Endothelial cell of umbilical vein (primary cell): Measurements from ENCODE around the gene ZC3H18. TPM values are rescaled to one million over a fixed set of nuclear protein-coding genes. Genes with fewer than 3 reads are reported as not detected.

Experiments
- BruUV-seq: library from RNA; stranded (reverse); fragments of 400-500 nt; replicated peaks from 2 replicates; lab custom pipeline; 2021; lab: Mats Ljungman, UMichigan
- CTCF ChIA-PET: fragments of 300-600, 350-600 bp; sonication (Branson Sonifier 250); formaldehyde crosslinking; loops from one replicate; lab custom pipeline; 2021; ENCODE audit warnings: antibody characterized with exemption, inconsistent platforms; lab: Charles Lee
- POLR2A ChIA-PET: fragments of 300-600, 350-600 bp; sonication (Branson Sonifier 250); formaldehyde crosslinking; loops from one replicate; lab custom pipeline; 2021; ENCODE audit warnings: antibody characterized with exemption, inconsistent platforms; lab: Charles Lee
- DNase-seq: peaks from one replicate; pipeline ENCODE4 v3.0.0-alpha.2; 2011; ENCODE audit warnings: low read depth, low spot score
- FAIRE-seq: peaks from 2 replicates; lab custom pipeline; 2011; peaks lifted over from hg19 to GRCh38; lab: Jason Lieb, UNC
- H2AFZ ChIP-seq: 2 replicates; pipeline ENCODE4 v1.6.0; 2012; ENCODE audit warnings: low read depth, low read length, control low read depth, inconsistent platforms
- H3K27ac ChIP-seq: 2 replicates; pipeline ENCODE4 v1.5.1; 2011; ENCODE audit warnings: low read depth, mild to moderate bottlenecking, control low read depth, low read length, moderate library complexity; ENCODE audit not compliant: insufficient read depth
- H3K27me3 ChIP-seq, 2 experiments: 2 replicates each; pipeline versions ENCODE4 v1.6.0 to v1.6.1; 2011; ENCODE audit warnings: low read length in 2 of 2, mixed read lengths in 1 of 2; ENCODE audit not compliant: control insufficient read depth in 2 of 2, insufficient read depth in 2 of 2
- H3K36me3 ChIP-seq, 2 experiments: 2 replicates in 1 of 2; 3 replicates in 1 of 2; pipeline ENCODE4 v1.5.1; 2011; ENCODE audit warnings: low read length in 2 of 2, mild to moderate bottlenecking in 1 of 2, moderate library complexity in 1 of 2; ENCODE audit not compliant: control insufficient read depth in 2 of 2, insufficient read depth in 2 of 2; ENCODE audit errors: extremely low read depth in 1 of 2
- H3K4me1 ChIP-seq: 3 replicates; pipeline ENCODE4 v1.5.1; 2011; ENCODE audit warnings: mild to moderate bottlenecking, low read length; ENCODE audit not compliant: control insufficient read depth, insufficient read depth; ENCODE audit errors: extremely low read depth
- H3K4me2 ChIP-seq: 2 replicates; pipeline ENCODE4 v1.6.1; 2011; ENCODE audit warnings: low read length, control low read depth, mixed read lengths; ENCODE audit not compliant: insufficient read depth
- H3K4me3 ChIP-seq, 3 experiments: fragments of 200-600 bp in 1 of 3; sonication (generic), shearing (Covaris generic) in 1 of 3; replicated peaks in 1 of 3; 2 replicates each; pipeline ENCODE4 v1.5.1; 2011 to 2016; ENCODE audit warnings: control low read depth in 3 of 3, low read length in 3 of 3, mild to moderate bottlenecking in 2 of 3, inconsistent platforms in 1 of 3, low read depth in 1 of 3, moderate library complexity in 1 of 3; ENCODE audit not compliant: insufficient read depth in 1 of 3
- H3K79me2 ChIP-seq: 2 replicates; pipeline ENCODE4 v1.6.0; 2012; ENCODE audit warnings: low read length, inconsistent platforms; ENCODE audit not compliant: control insufficient read depth, insufficient read depth
- H3K9ac ChIP-seq: replicated peaks from 2 replicates; pipeline ENCODE3; 2011; ENCODE audit warnings: low read length, control low read depth; ENCODE audit not compliant: insufficient read depth; ENCODE audit errors: extremely low read depth
- H3K9me1 ChIP-seq: replicated peaks from 3 replicates; pipeline ENCODE4 v1.6.0; 2011; ENCODE audit warnings: mild to moderate bottlenecking, low read length; ENCODE audit not compliant: control insufficient read depth, insufficient read depth; ENCODE audit errors: extremely low read depth
- H3K9me3 ChIP-seq: replicated peaks from 2 replicates; pipeline ENCODE4 v1.5.1; 2012; ENCODE audit warnings: low read length, inconsistent platforms; ENCODE audit not compliant: control insufficient read depth, insufficient read depth
- H4K20me1 ChIP-seq: replicated peaks from 2 replicates; pipeline ENCODE3; 2011; ENCODE audit warnings: mild to moderate bottlenecking, low read length; ENCODE audit not compliant: control insufficient read depth, insufficient read depth; ENCODE audit errors: extremely low read depth
- CTCF ChIP-seq, 2 donors: IDR thresholded peaks; 1 replicate in 1 of 2; 2 replicates in 1 of 2; pipeline ENCODE4 v1.5.1; 2011; ENCODE audit warnings: low read length in 2 of 2, mild to moderate bottlenecking in 2 of 2, moderate library complexity in 2 of 2, control low read depth in 1 of 2, inconsistent platforms in 1 of 2, low read depth in 1 of 2; ENCODE audit not compliant: insufficient read depth in 1 of 2; ENCODE audit errors: extremely low read depth in 1 of 2
- EZH2 ChIP-seq: IDR thresholded peaks from 2 replicates; pipeline ENCODE4 v1.6.1; 2012; ENCODE audit warnings: borderline replicate concordance, low read depth, mild to moderate bottlenecking, moderate library complexity, low read length, inconsistent platforms; ENCODE audit not compliant: severe bottlenecking
- FOS ChIP-seq: IDR thresholded peaks from 2 replicates; pipeline ENCODE4 v1.6.1; 2011; ENCODE audit warnings: mild to moderate bottlenecking, low read length, moderate library complexity, borderline replicate concordance; ENCODE audit not compliant: insufficient read depth
- GATA2 ChIP-seq: IDR thresholded peaks from 2 replicates; pipeline ENCODE4 v1.7.0; 2011; ENCODE audit warnings: low read depth, mild to moderate bottlenecking, moderate library complexity, mixed read lengths, low read length; ENCODE audit not compliant: insufficient read length, insufficient read depth
- JUN ChIP-seq: IDR thresholded peaks from 2 replicates; pipeline ENCODE4 v1.6.1; 2011; ENCODE audit warnings: borderline replicate concordance, low read depth; ENCODE audit not compliant: insufficient read length, insufficient read depth
- MAX ChIP-seq: IDR thresholded peaks from 2 replicates; pipeline ENCODE4 v1.6.1; 2011; ENCODE audit not compliant: insufficient read depth, insufficient read length
- MYC ChIP-seq: IDR thresholded peaks from one replicate; pipeline ENCODE4 v1.6.1; 2011; ENCODE audit warnings: mild to moderate bottlenecking, low read depth, low read length
- POLR2A ChIP-seq: IDR thresholded peaks from 2 replicates; pipeline ENCODE4 v1.6.1; 2012; ENCODE audit warnings: low read depth, mild to moderate bottlenecking, control low read depth, low read length
- POLR2AphosphoS5 ChIP-seq: IDR thresholded peaks from 2 replicates; pipeline ENCODE4 v1.6.1; 2012; ENCODE audit warnings: low read depth, mild to moderate bottlenecking, control low read depth, low read length, moderate library complexity; ENCODE audit not compliant: insufficient read depth
- dilution Hi-C: fragments of 300-500 bp; cut with MboI; formaldehyde crosslinking; loops from one replicate; pipeline ENCODE4 v1.15.0; 2019; ENCODE audit warnings: low sequenced_read_pairs; ENCODE audit not compliant: extremely low pct_ligation_motif_present
- intact Hi-C: fragments of 100-400 bp; cut with micrococcal nuclease; formaldehyde crosslinking; loops from one replicate; pipeline ENCODE4 v1.10.0; 2022
- polyA plus RNA-seq, 4 experiments: library from polyadenylated mRNA; depleted of rRNA in 3 of 4; stranded (reverse) in 3 of 4; unstranded in 1 of 4; fragments of >200 nt; gene quantifications; 2 replicates each; pipeline versions ENCODE4 v1.2.1 to v1.2.3, GENCODE V29; 2011 to 2012; ENCODE audit warnings: missing spikeins in 1 of 4
- total RNA-seq: library from RNA; stranded (reverse); gene quantifications from 2 replicates; pipeline ENCODE4 v1.2.3, GENCODE V29; 2021

Gene ZC3H18
- total and polyA plus RNA-seq, 2 donors (not counting 3 experiments of a cell fraction or from before 2014, with no cell fraction given): 12.1 to 52.8 TPM

GRCh38 chr16:88536971-88537751 is 33.0 kb upstream of the ZC3H18 start:
- no peak for FAIRE-seq
- Histone ChIP-seq H3K4me1 (no peaks in the 10 kb centered on the region), H2AFZ (no peak overlapping the region), H3K36me3 (no peaks in the 10 kb centered on the region), H3K4me2 (no peak overlapping the region), H3K9ac (no peak overlapping the region), H3K27ac (no peak overlapping the region), H4K20me1 (no peaks in the 10 kb centered on the region), H3K9me3 (no peaks in the 10 kb centered on the region), H3K79me2 (no peaks in the 10 kb centered on the region), H3K27me3 (peaks cover 2 to 11% of the 10 kb centered on the region in 2 experiments), H3K9me1 (no peaks in the 10 kb centered on the region), H3K4me3 (no peak overlapping the region)
- POLR2A ChIA-PET: no interaction called here
- dilution Hi-C loops: no loop called here
- BruUV-seq: no TSS peak
- CTCF ChIA-PET: interaction anchor here (1.4 kb wide), 1 partner anchor 9 kb away, joined by 4 read pairs; no protein-coding TSS in a partner anchor
- no peak for DNase-seq
- intact Hi-C loops: no loop called here
- TF ChIP-seq EZH2 (no peak), POLR2A (no peak), FOS (no peak), JUN (no peak), POLR2AphosphoS5 (no peak), MAX (no peak), CTCF (IDR thresholded peaks at IDR 0.05; ENCODE audit: extremely low read depth in 1 of 2, insufficient read depth in 1 of 2, low read depth in 1 of 2, low read length in 2 of 2) (no peak), MYC (no peak), GATA2 (no peak)
